HCT116 (cell line): ENCODE results near the gene TICAM2. TPM values are rescaled to one million over a fixed set of nuclear protein-coding genes. Genes with fewer than 3 reads are reported as not detected.

ENCODE experiments used
- CEBPB ChIP-seq: IDR thresholded peaks from 2 replicates; pipeline ENCODE4 v1.6.1; 2012; ENCODE audit warnings: low read depth
- EGR1 ChIP-seq: IDR thresholded peaks from 2 replicates; pipeline ENCODE4 v1.6.1; 2012; ENCODE audit warnings: low read depth
- ELF1 ChIP-seq: IDR thresholded peaks from 2 replicates; pipeline ENCODE4 v1.6.1; 2012; ENCODE audit warnings: low read depth, borderline replicate concordance
- EZH2 ChIP-seq: fragments of 200-600 bp; sonication (generic); IDR thresholded peaks from 2 replicates; pipeline ENCODE4 v1.6.1; 2017; ENCODE audit warnings: antibody characterized with exemption, mixed run types
- MAX ChIP-seq: IDR thresholded peaks from 2 replicates; pipeline ENCODE4 v1.6.1; 2012
- RAD21 ChIP-seq: IDR thresholded peaks from 2 replicates; pipeline ENCODE4 v1.6.1; 2012; ENCODE audit warnings: low read depth, mild to moderate bottlenecking
- SIN3A ChIP-seq: IDR thresholded peaks from 2 replicates; pipeline ENCODE4 v1.6.1; 2012; ENCODE audit warnings: low read depth
- TCF7L2 ChIP-seq: IDR thresholded peaks from 2 replicates; pipeline ENCODE4 v1.7.0; 2011; ENCODE audit warnings: borderline replicate concordance, inconsistent platforms; ENCODE audit not compliant: insufficient read depth, insufficient read length; ENCODE audit errors: extremely low read depth
- YY1 ChIP-seq: IDR thresholded peaks from 2 replicates; pipeline ENCODE4 v1.6.1; 2011; ENCODE audit warnings: low read length, low read depth, moderate library complexity, mild to moderate bottlenecking; ENCODE audit not compliant: insufficient replicate concordance; ENCODE audit errors: extremely low read depth
- ZFX ChIP-seq: fragments of 450-650 bp; IDR thresholded peaks from 2 replicates; pipeline ENCODE4 v1.6.1; 2017
- ZNF274 ChIP-seq: fragments of 200-500 bp; sonication (Bioruptor generic); IDR thresholded peaks from 2 replicates; pipeline ENCODE4 v1.6.1; 2014; ENCODE audit warnings: mild to moderate bottlenecking, low read depth, low read length, inconsistent platforms
- total RNA-seq: library from RNA; stranded (reverse); gene quantifications from one replicate; pipeline ENCODE4 v1.2.1, GENCODE V29; 2021; ENCODE audit not compliant: unreplicated experiment
- TF ChIP-seq, protein P1 (sequence below): IDR thresholded peaks from 2 replicates; pipeline ENCODE4 v1.6.1; 2011; ENCODE audit warnings: mild to moderate bottlenecking, low read length, moderate library complexity; ENCODE audit not compliant: insufficient replicate concordance; ENCODE audit errors: extremely low read depth
- TF ChIP-seq, protein P2 (sequence below), 3 experiments: fragments of 200-600 bp in 1 of 3; sonication (generic) in 1 of 3; IDR thresholded peaks in 2 of 3; conservative IDR thresholded peaks in 1 of 3; 2 replicates each; pipeline ENCODE4 v1.5.1; 2012 to 2017; ENCODE audit warnings: low read depth in 2 of 3, low read length in 2 of 3, antibody characterized with exemption in 1 of 3, borderline replicate concordance in 1 of 3, control low read depth in 1 of 3, mild to moderate bottlenecking in 1 of 3, mixed read lengths in 1 of 3, mixed run types in 1 of 3, moderate library complexity in 1 of 3; ENCODE audit not compliant: insufficient read depth in 1 of 3

TICAM2 gene
- total RNA-seq, 1 experiment from 2014 or later = 2.9 TPM

DNA sequence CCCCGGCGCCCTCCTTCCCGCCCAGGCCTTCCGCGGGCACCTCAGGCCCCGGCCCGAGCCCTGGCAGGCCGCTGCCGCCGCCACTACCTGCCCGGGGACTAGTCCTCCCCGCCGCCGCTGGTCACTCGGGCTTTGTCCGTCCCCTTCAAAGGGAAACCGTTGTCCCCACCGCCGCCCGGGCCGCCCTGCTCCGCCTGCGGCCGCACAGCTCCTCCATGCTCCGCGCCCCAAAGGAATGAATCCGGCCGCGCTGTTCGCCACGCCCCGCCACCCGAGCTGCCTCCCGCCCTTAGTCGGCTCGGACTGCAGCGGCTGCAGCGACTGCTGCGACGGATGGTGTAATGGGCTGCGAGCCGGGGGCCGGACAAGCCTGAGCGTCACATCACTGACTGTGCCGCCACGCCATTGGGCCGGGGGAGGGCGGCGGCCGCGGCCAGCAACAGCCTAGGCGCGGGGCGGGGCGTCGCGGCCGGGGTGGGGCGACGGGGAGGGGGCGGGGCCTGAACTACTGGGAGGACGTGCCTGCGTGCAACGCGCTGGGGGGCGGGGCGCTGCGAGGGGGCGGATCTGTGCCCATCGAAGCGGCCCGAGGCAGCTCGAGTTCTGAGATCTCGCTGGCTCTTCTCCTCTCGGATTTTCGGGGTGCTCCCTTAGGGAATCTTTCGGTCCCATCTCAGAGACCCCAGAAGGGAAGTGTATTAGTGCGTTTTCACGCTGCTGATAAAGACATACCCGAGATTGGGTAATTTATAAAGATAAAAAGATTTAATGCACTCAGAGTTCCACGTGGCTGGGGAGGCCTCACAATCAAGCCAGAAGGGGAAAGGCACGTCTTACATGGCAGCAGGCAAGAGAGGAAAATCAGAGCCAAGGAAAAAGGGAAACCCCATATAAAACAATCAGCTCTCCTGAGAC, 57.6 kb downstream of the TICAM2 start, which contains the start of gene FEM1C (continued):
- TF ChIP-seq, protein P1, sequence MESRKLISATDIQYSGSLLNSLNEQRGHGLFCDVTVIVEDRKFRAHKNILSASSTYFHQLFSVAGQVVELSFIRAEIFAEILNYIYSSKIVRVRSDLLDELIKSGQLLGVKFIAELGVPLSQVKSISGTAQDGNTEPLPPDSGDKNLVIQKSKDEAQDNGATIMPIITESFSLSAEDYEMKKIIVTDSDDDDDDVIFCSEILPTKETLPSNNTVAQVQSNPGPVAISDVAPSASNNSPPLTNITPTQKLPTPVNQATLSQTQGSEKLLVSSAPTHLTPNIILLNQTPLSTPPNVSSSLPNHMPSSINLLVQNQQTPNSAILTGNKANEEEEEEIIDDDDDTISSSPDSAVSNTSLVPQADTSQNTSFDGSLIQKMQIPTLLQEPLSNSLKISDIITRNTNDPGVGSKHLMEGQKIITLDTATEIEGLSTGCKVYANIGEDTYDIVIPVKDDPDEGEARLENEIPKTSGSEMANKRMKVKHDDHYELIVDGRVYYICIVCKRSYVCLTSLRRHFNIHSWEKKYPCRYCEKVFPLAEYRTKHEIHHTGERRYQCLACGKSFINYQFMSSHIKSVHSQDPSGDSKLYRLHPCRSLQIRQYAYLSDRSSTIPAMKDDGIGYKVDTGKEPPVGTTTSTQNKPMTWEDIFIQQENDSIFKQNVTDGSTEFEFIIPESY = peak; percentile 54
- TF ChIP-seq MAX = peak; percentile 89
- no peak for TF ChIP-seq YY1
- TF ChIP-seq ZFX = peak; percentile 94
- no peak for TF ChIP-seq EZH2
- TF ChIP-seq EGR1 = peak; percentile 62; the same call in 1 of the 2 replicates
- peak; percentile 77 for TF ChIP-seq TCF7L2
- TF ChIP-seq ELF1 = no peak
- peak; percentile 35; the same call in 1 of the 2 replicates for TF ChIP-seq CEBPB
- no peak for TF ChIP-seq ZNF274
- TF ChIP-seq RAD21 = peak; percentile 30; the same call in 1 of the 2 replicates
- peak; percentile 98 for TF ChIP-seq SIN3A
- TF ChIP-seq, protein P2, sequence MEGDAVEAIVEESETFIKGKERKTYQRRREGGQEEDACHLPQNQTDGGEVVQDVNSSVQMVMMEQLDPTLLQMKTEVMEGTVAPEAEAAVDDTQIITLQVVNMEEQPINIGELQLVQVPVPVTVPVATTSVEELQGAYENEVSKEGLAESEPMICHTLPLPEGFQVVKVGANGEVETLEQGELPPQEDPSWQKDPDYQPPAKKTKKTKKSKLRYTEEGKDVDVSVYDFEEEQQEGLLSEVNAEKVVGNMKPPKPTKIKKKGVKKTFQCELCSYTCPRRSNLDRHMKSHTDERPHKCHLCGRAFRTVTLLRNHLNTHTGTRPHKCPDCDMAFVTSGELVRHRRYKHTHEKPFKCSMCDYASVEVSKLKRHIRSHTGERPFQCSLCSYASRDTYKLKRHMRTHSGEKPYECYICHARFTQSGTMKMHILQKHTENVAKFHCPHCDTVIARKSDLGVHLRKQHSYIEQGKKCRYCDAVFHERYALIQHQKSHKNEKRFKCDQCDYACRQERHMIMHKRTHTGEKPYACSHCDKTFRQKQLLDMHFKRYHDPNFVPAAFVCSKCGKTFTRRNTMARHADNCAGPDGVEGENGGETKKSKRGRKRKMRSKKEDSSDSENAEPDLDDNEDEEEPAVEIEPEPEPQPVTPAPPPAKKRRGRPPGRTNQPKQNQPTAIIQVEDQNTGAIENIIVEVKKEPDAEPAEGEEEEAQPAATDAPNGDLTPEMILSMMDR (IDR thresholded peaks at IDR 0.05 in 2 of 3, conservative IDR thresholded peaks at IDR 0.05 in 1 of 3; ENCODE audit: borderline replicate concordance in 1 of 3, insufficient read depth in 1 of 3, low read depth in 2 of 3, low read length in 2 of 3) = no peak
